GM19025 (cell line): ENCODE results near the gene NELFE.
"Not testable (repeated sequence)": the region's sequence is repeated elsewhere in the genome, so short reads cannot be mapped to it uniquely, and the experiment has no call there.

Experiments
- ATAC-seq: cut with Tn5 transposase; IDR thresholded peaks from one replicate; pipeline ENCODE4 v1.9.1; 2021; ENCODE audit warnings: mild to moderate bottlenecking, low read depth, moderate library complexity; ENCODE audit not compliant: unreplicated experiment

The NELFE gene

GRCh38 chr6:31919624-31920303, 39.0 kb downstream of the NELFE start:
- no peak for ATAC-seq

- ATAC-seq: no peak
Measured at GRCh38 chr6:31918069-31918720, 40.6 kb downstream of the NELFE start.

- no peak for ATAC-seq
Measured at GRCh38 chr6:31915756-31916155, 43.0 kb downstream of the NELFE start.

GRCh38 chr6:31915351-31915750, 43.4 kb downstream of the NELFE start:
- no peak for ATAC-seq

- no peak for ATAC-seq
Measured at GRCh38 chr6:31911826-31912585, 46.8 kb downstream of the NELFE start.

- not testable (repeated sequence) for ATAC-seq
Measured at GRCh38 chr6:31909298-31909697, 49.5 kb downstream of the NELFE start.

- no peak for ATAC-seq
Measured at GRCh38 chr6:31908791-31909190, 50.0 kb downstream of the NELFE start.

- ATAC-seq: not testable (repeated sequence)
Measured at GRCh38 chr6:31908255-31908654, 50.5 kb downstream of the NELFE start.

GRCh38 chr6:31907158-31907813, 51.5 kb downstream of the NELFE start:
- no peak for ATAC-seq

- not testable (repeated sequence) for ATAC-seq
Measured at GRCh38 chr6:31906727-31907126, 52.0 kb downstream of the NELFE start.

- ATAC-seq: no peak
Measured at GRCh38 chr6:31906122-31906521, 52.6 kb downstream of the NELFE start.

GRCh38 chr6:31905041-31905440, 53.7 kb downstream of the NELFE start:
- no peak for ATAC-seq

- ATAC-seq: no peak
Measured at GRCh38 chr6:31903957-31904356, 54.8 kb downstream of the NELFE start.
